ENCODE data around the gene ABCA7. TPM values are rescaled to one million over a fixed set of nuclear protein-coding genes. Genes with fewer than 3 reads are reported as not detected.
A peak's percentile ranks its signal among the peaks of the same experiment; 100 is the strongest.

Gene ABCA7
- total RNA-seq, 3 donors from 2014 or later (not counting 1 experiment from before 2014, with no cell fraction given), result 73.3 to 149 (median 121) TPM

- DNase-seq (peak in 1 of 2 donors; percentile 68), ATAC-seq (peak; percentile 64 to 77 (median 68))
- Mint-ChIP-seq H3K36me3 (no peaks in the 10 kb centered on the region), H3K4me3 (no peak overlapping the region), H3K27ac (no peak overlapping the region), H3K4me1 (peaks cover 4 to 13% of the 10 kb centered on the region in 2 donors), H3K27me3 (ENCODE audit: low read depth in 2 of 2) (peaks cover 0 to 2% of the 10 kb centered on the region in 2 donors), H3K9me3 (no peaks in the 10 kb centered on the region)
- no peak overlapping the region for H3K27ac ChIP-seq (ENCODE audit: low read length)
- TF ChIP-seq, protein P1, sequence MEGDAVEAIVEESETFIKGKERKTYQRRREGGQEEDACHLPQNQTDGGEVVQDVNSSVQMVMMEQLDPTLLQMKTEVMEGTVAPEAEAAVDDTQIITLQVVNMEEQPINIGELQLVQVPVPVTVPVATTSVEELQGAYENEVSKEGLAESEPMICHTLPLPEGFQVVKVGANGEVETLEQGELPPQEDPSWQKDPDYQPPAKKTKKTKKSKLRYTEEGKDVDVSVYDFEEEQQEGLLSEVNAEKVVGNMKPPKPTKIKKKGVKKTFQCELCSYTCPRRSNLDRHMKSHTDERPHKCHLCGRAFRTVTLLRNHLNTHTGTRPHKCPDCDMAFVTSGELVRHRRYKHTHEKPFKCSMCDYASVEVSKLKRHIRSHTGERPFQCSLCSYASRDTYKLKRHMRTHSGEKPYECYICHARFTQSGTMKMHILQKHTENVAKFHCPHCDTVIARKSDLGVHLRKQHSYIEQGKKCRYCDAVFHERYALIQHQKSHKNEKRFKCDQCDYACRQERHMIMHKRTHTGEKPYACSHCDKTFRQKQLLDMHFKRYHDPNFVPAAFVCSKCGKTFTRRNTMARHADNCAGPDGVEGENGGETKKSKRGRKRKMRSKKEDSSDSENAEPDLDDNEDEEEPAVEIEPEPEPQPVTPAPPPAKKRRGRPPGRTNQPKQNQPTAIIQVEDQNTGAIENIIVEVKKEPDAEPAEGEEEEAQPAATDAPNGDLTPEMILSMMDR (IDR thresholded peaks at IDR 0.05), result no peak
- H3K27me3 ChIP-seq (ENCODE audit: control insufficient read depth, insufficient read depth, low read length), result no peaks in the 10 kb centered on the region
- 95% methylated on average over 38 of the region's 47 CpGs for WGBS (ENCODE audit: insufficient coverage)
- no peaks in the 10 kb centered on the region for H3K9me3 ChIP-seq (ENCODE audit: control insufficient read depth, insufficient read depth, low read length)
- H3K36me3 ChIP-seq (ENCODE audit: control insufficient read depth, insufficient read depth, low read length), result peaks cover 12% of the 10 kb centered on the region
- intact Hi-C loops (cut with micrococcal nuclease), result no loop called here
- H3K4me1 ChIP-seq (ENCODE audit: control insufficient read depth, insufficient read depth, low read length), result peaks cover 24% of the 10 kb centered on the region
- H3K4me3 ChIP-seq (ENCODE audit: low read length), result no peak overlapping the region
These were observed 48.6 kb upstream of the ABCA7 start for GRCh38 chr19:991174-991931.

DNA sequence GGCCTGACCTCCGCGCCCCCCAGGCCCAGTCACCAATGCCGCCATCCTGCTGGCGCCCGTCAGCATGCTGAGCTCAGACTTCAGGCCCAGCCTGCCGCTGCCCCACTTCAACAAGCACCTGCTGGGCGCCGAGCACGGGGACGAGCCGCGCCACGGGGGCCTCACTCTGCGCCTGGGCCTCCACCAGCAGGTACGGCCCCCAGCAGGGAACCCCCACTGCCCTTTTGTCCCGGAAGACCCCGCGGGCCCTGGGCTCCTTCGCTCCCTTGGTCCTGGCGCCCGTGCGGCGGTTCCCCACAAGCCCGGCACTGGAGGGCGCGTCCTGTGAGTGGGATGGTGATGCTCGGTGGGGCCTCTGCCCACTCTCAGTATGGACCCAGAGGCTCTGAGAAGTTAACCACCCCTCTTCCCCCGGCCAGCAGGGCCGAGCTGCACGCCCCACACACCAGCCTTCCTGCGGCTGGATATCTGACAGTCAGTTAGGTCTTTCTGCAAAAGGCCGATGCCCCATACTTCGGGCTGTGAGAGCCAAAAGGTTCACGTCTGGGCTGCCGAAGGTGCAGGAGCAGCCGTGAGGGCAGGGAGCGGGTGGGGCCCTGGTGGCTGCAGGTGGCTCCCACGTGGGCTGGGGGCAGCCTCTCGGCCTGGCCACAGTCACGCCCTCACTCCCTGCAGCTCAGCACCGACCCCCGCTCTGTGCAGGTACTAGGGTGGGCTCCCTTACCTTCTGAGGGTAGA, 47.8 kb upstream of the ABCA7 start:
- Mint-ChIP-seq H3K4me1 (peaks cover 7 to 17% of the 10 kb centered on the region in 2 donors), H3K36me3 (no peaks in the 10 kb centered on the region), H3K27ac (no peak overlapping the region), H3K4me3 (no peak overlapping the region), H3K27me3 (ENCODE audit: low read depth in 2 of 2) (peaks cover 0 to 5% of the 10 kb centered on the region in 2 donors), H3K9me3 (no peaks in the 10 kb centered on the region)
- no peak overlapping the region for H3K27ac ChIP-seq (ENCODE audit: low read length)
- TF ChIP-seq, protein P1 (IDR thresholded peaks at IDR 0.05), result no peak
- no peak overlapping the region for H3K4me3 ChIP-seq (ENCODE audit: low read length)
- peaks cover 32% of the 10 kb centered on the region for H3K4me1 ChIP-seq (ENCODE audit: control insufficient read depth, insufficient read depth, low read length)
- peaks cover 8% of the 10 kb centered on the region for H3K36me3 ChIP-seq (ENCODE audit: control insufficient read depth, insufficient read depth, low read length)
- DNase-seq (no peak), ATAC-seq (no peak)
- WGBS (ENCODE audit: insufficient coverage), result 96% methylated on average over 40 of the region's 42 CpGs
- no peaks in the 10 kb centered on the region for H3K9me3 ChIP-seq (ENCODE audit: control insufficient read depth, insufficient read depth, low read length)
- intact Hi-C loops (cut with micrococcal nuclease), result no loop called here
- peaks cover 2% of the 10 kb centered on the region for H3K27me3 ChIP-seq (ENCODE audit: control insufficient read depth, insufficient read depth, low read length)

DNA sequence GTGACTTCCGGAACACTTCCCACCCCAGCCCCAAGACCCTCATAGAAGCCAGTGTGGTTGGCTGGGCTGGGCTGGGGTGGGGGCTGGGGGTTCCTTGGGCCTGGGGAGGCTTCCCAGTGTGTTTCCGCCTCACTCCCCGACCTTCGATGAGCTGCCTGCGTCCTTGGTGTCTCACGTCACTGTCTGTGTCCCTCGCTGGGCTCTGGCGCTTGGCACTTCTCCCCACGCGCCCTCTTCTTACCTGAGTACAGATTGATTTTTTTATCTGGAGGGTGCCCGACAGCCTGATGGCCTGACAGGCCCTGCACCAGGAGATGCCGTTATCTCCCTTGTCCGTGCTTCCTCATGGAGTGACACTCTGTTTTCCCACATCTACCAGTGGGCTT, 47.2 kb upstream of the ABCA7 start:
- ATAC-seq, result no peak
- intact Hi-C loops (cut with micrococcal nuclease), result no loop called here
- Histone ChIP-seq H3K9me3 (ENCODE audit: control insufficient read depth, insufficient read depth, low read length) (no peaks in the 10 kb centered on the region), H3K27ac (ENCODE audit: low read length) (no peak overlapping the region), H3K4me3 (ENCODE audit: low read length) (no peak overlapping the region), H3K36me3 (ENCODE audit: control insufficient read depth, insufficient read depth, low read length) (peaks cover 6% of the 10 kb centered on the region), H3K4me1 (ENCODE audit: control insufficient read depth, insufficient read depth, low read length) (peaks cover 34% of the 10 kb centered on the region), H3K27me3 (ENCODE audit: control insufficient read depth, insufficient read depth, low read length) (peaks cover 7% of the 10 kb centered on the region)
- Mint-ChIP-seq H3K9me3 (no peaks in the 10 kb centered on the region), H3K4me1 (peaks cover 7 to 17% of the 10 kb centered on the region in 2 donors), H3K4me3 (no peak overlapping the region), H3K36me3 (no peaks in the 10 kb centered on the region), H3K27ac (no peak overlapping the region), H3K27me3 (ENCODE audit: low read depth in 2 of 2) (peaks cover 0 to 5% of the 10 kb centered on the region in 2 donors)
- TF ChIP-seq, protein P1 (IDR thresholded peaks at IDR 0.05), result no peak
- DNase-seq, result no peak
- WGBS (ENCODE audit: insufficient coverage), result 97% methylated on average over 12 of the region's 13 CpGs
